Smooth muscle cell of the umbilical artery (primary cell): ENCODE results near the gene SHPK. TPM values are rescaled to one million over a fixed set of nuclear protein-coding genes. Genes with fewer than 3 reads are reported as not detected.

ENCODE experiments used
- total RNA-seq: library from RNA; depleted of rRNA; stranded (reverse); fragments of >200 nt; gene quantifications from 2 replicates; pipeline ENCODE4 v1.2.3, GENCODE V29; 2014

The SHPK gene
- total RNA-seq, result 11.3 and 11.4 TPM in 2 replicates

DNA sequence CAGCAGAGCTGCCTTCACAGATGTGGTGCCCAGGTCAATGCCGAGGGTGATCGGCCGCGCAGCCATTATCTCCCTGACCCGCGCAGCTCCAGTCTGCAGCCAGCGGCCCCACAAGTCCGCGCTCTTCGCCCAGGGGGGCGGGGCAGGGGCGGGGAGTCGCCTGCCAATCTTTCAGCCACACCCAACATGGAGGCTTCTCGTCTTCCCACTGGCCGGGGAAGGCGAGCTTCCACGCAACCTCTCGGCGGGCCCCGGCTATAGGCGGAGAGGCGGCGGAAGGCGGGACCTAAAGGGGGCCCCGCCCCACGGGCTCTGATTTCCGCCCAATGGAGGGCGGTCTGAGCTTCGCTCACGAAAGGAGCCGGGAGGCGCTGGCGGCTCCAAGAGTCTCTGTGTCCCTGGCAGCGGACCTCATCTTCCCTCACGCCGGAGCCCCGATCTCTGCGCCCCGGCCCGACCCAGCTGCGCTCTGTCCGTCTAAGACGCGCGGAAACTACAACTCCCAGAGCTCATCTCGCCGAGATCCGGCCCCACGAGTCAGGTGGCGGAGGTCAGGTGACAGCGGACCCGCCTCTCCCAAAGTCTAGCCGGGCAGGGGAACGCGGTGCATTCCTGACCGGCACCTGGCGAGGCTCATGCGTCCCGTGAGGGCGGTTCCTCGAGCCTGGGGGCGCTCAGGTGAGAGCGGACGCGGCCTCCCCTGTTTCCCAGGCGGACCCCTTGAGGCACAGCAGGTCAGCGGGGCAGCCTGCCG lies at the start of gene SHPK, which contains the start of gene CTNS:
Gene SHPK (minus strand): TSS at position 97 of the 754 bp plus-strand sequence. CDS start 31 bp downstream, at position 66.
Gene CTNS (plus strand): TSS at position 607 of the 754 bp plus-strand sequence. CDS start 3,447 bp downstream, outside the sequence.

DNA sequence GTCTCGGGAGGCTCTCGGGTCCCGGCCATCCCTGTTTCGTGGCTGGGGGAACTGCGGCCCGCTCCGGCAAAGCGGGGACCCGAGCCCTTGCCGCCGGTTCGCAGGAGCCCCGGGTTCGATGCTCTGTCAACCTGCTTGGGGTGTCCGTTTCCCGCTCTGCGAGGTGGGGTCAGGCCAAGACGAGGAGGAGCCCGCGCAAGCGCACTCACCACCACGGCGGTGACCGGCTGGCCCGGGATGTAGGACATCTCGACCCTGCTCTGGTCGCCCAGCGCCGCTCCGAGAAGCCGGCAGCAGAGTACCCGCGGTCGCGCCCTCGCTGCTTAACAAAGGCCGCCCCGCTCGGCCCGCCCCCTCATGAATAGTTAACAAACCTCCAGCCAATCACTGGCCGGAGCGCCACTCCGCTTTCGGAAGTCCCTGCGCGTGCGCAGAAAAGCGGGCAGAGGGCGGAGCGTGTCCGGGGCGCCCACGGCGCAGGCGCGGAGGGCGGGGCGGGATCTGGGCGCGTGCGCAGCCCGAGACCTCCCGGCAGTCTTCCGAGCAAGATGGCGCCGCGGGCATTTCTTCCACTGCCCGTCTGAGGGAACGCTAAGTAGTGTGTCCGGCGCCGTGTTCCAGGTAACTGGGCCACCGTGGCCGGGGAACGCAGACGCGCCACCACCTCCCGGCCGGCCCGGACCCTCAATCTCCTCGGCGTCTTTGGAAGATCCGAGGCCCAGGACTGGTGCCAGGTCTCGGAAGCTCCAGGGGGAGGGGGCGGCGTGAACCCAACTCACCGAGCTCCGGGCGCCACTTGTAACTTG lies 32.4 kb upstream of the SHPK start, which contains the start of the genes EMC6 and TAX1BP3:
Gene EMC6 (plus strand): TSS at position 534 of the 806 bp plus-strand sequence. CDS start 335 bp downstream, outside the sequence.
Gene TAX1BP3 (minus strand): TSS at position 300 of the 806 bp plus-strand sequence. CDS start 52 bp downstream, at position 248.

Other genes with a start within 250 kb of the SHPK start
- gene OR3A2, start 249.9 kb downstream of the SHPK start, total RNA-seq, result not detected in 2 replicates
- gene OR1E1, start 237.8 kb downstream of the SHPK start, total RNA-seq, result not detected in 2 replicates
- not detected in 2 replicates for gene OR3A3, start 224.9 kb downstream of the SHPK start, total RNA-seq
- gene OR1E2, start 202.4 kb downstream of the SHPK start, total RNA-seq, result not detected in 2 replicates
- gene SPATA22, start 164.4 kb downstream of the SHPK start, total RNA-seq, result not detected in 2 replicates
- gene ASPA, start 160.3 kb downstream of the SHPK start, total RNA-seq, result 0.05 and 0.30 TPM in 2 replicates
- gene TRPV3, start 78.4 kb downstream of the SHPK start, total RNA-seq, result 0.65 and 1.2 TPM in 2 replicates
- gene TRPV1, start 26.8 kb downstream of the SHPK start, total RNA-seq, result 1.5 and 3.6 TPM in 2 replicates
- gene CTNS, start 510 bp upstream of the SHPK start, total RNA-seq, result 14.5 and 19.0 TPM in 2 replicates
- 255 and 301 TPM in 2 replicates for gene TAX1BP3, start 32.3 kb upstream of the SHPK start, total RNA-seq
- gene EMC6, start 32.6 kb upstream of the SHPK start, total RNA-seq, result 13.9 and 16.3 TPM in 2 replicates
- 2.5 and 2.7 TPM in 2 replicates for gene P2RX5, start 59.9 kb upstream of the SHPK start, total RNA-seq
- 1.2 and 4.1 TPM in 2 replicates for gene HASPIN, start 87.7 kb upstream of the SHPK start, total RNA-seq
- gene ITGAE, start 164.9 kb upstream of the SHPK start, total RNA-seq, result 9.1 and 21.7 TPM in 2 replicates
- gene NCBP3, start 210.0 kb upstream of the SHPK start, total RNA-seq, result 24.6 and 31.0 TPM in 2 replicates